Activated B cell treated with CpG ODN at 0.5 μM for 24 hours (primary cell): ENCODE data around the gene ART5. TPM values are rescaled to one million over a fixed set of nuclear protein-coding genes. Genes with fewer than 3 reads are reported as not detected.

Experiments
- ATAC-seq: fragments of 200-7000 bp; cut with Tn5 transposase; one replicate; pipeline ENCODE4 v1.10.0; 2021; ENCODE audit warnings: low read depth, mild to moderate bottlenecking, moderate library complexity
- CTCF ChIA-PET: fragments of 350-600 bp; sonication (Branson Sonifier 250); formaldehyde crosslinking; loops from one replicate; lab custom pipeline; 2021; ENCODE audit warnings: antibody characterized with exemption; lab: Charles Lee
- POLR2A ChIA-PET: fragments of 350-600 bp; sonication (Branson Sonifier 250); formaldehyde crosslinking; loops from one replicate; lab custom pipeline; 2021; ENCODE audit warnings: antibody characterized with exemption; lab: Charles Lee
- DNase-seq: peaks from one replicate; pipeline ENCODE4 v3.0.0; 2022
- H3K27ac Mint-ChIP-seq: one replicate; pipeline ENCODE4 v1.8.0; 2020; ENCODE audit warnings: mixed read lengths
- H3K27me3 Mint-ChIP-seq: one replicate; pipeline ENCODE4 v1.8.0; 2021; ENCODE audit warnings: mixed read lengths
- H3K36me3 Mint-ChIP-seq: one replicate; pipeline ENCODE4 v1.8.0; 2021; ENCODE audit warnings: low read depth, mixed read lengths
- H3K4me1 Mint-ChIP-seq: one replicate; pipeline ENCODE4 v1.8.0; 2021; ENCODE audit warnings: mixed read lengths
- H3K4me3 Mint-ChIP-seq: one replicate; pipeline ENCODE4 v1.8.0; 2020; ENCODE audit warnings: mild to moderate bottlenecking, mixed read lengths
- H3K9me3 Mint-ChIP-seq: one replicate; pipeline ENCODE4 v1.8.0; 2020; ENCODE audit warnings: mixed read lengths
- CTCF ChIP-seq: fragments of 200-600 bp; IDR thresholded peaks from one replicate; pipeline ENCODE4 v1.8.0; 2022; ENCODE audit warnings: antibody characterized with exemption, mild to moderate bottlenecking
- intact Hi-C: fragments of 100-400 bp; cut with micrococcal nuclease; formaldehyde crosslinking; loops from one replicate; pipeline ENCODE4 v1.15.1; 2024
- total RNA-seq: library from RNA; stranded (reverse); gene quantifications from 2 replicates; pipeline ENCODE4 v1.2.3, GENCODE V29; 2022

ART5 gene
- total RNA-seq, 1 donor from 2014 or later: not detected

GRCh38 chr11:3669742-3670183 lies 28.0 kb upstream of the ART5 start:
- no peak overlapping the region for H3K27ac Mint-ChIP-seq
- H3K4me3 Mint-ChIP-seq: no peak overlapping the region
- H3K36me3 Mint-ChIP-seq: peaks cover 94% of the 10 kb centered on the region
- H3K27me3 Mint-ChIP-seq: no peaks in the 10 kb centered on the region
- no peak for TF ChIP-seq CTCF
- intact Hi-C loops: no loop called here
- ChIA-PET POLR2A (no interaction called here), CTCF (no interaction called here)
- no peak for DNase-seq
- H3K9me3 Mint-ChIP-seq: no peaks in the 10 kb centered on the region
- no peaks in the 10 kb centered on the region for H3K4me1 Mint-ChIP-seq
- no peak for ATAC-seq

- H3K36me3 Mint-ChIP-seq: peaks cover 92% of the 10 kb centered on the region
- H3K4me1 Mint-ChIP-seq: no peaks in the 10 kb centered on the region
- H3K27me3 Mint-ChIP-seq: no peaks in the 10 kb centered on the region
- no peak overlapping the region for H3K4me3 Mint-ChIP-seq
- ChIA-PET CTCF (no interaction called here), POLR2A (no interaction called here)
- ATAC-seq (no peak), DNase-seq (no peak)
- intact Hi-C loops: no loop called here
- no peak for TF ChIP-seq CTCF
- no peaks in the 10 kb centered on the region for H3K9me3 Mint-ChIP-seq
- H3K27ac Mint-ChIP-seq: no peak overlapping the region
These were observed 27.3 kb upstream of the ART5 start for GRCh38 chr11:3669128-3669527.

GRCh38 chr11:3667149-3668035 lies 25.6 kb upstream of the ART5 start:
- CTCF ChIA-PET: no interaction called here
- intact Hi-C loops: no loop called here
- no peak for TF ChIP-seq CTCF
- H3K4me1 Mint-ChIP-seq: no peaks in the 10 kb centered on the region
- H3K27ac Mint-ChIP-seq: no peak overlapping the region
- no peak for DNase-seq
- H3K36me3 Mint-ChIP-seq: peaks cover 75% of the 10 kb centered on the region
- no peaks in the 10 kb centered on the region for H3K27me3 Mint-ChIP-seq
- POLR2A ChIA-PET: no interaction called here
- H3K4me3 Mint-ChIP-seq: no peak overlapping the region
- no peaks in the 10 kb centered on the region for H3K9me3 Mint-ChIP-seq
- no peak for ATAC-seq

- Mint-ChIP-seq H3K4me1 (no peaks in the 10 kb centered on the region), H3K4me3 (no peak overlapping the region), H3K27ac (no peak overlapping the region), H3K36me3 (peaks cover 62% of the 10 kb centered on the region), H3K9me3 (no peaks in the 10 kb centered on the region), H3K27me3 (no peaks in the 10 kb centered on the region)
- ChIA-PET POLR2A (no interaction called here), CTCF (no interaction called here)
- no peak for TF ChIP-seq CTCF
- no peak for DNase-seq
- no peak for ATAC-seq
- intact Hi-C loops: no loop called here
These were observed 24.3 kb upstream of the ART5 start for GRCh38 chr11:3666023-3666530.

- TF ChIP-seq CTCF: no peak
- no peak overlapping the region for H3K4me3 Mint-ChIP-seq
- DNase-seq (no peak), ATAC-seq (no peak)
- CTCF ChIA-PET: no interaction called here
- H3K4me1 Mint-ChIP-seq: no peaks in the 10 kb centered on the region
- no peak overlapping the region for H3K27ac Mint-ChIP-seq
- POLR2A ChIA-PET: no interaction called here
- H3K9me3 Mint-ChIP-seq: no peaks in the 10 kb centered on the region
- no peaks in the 10 kb centered on the region for H3K27me3 Mint-ChIP-seq
- intact Hi-C loops: no loop called here
- H3K36me3 Mint-ChIP-seq: peaks cover 56% of the 10 kb centered on the region
These were observed 23.7 kb upstream of the ART5 start for GRCh38 chr11:3665336-3666022.
